T follicular helper cell (primary cell): ENCODE data around the gene MYB.

Source experiments
- DNase-seq: peaks from one replicate; pipeline ENCODE4 v3.0.0-alpha.2; 2020; ENCODE audit warnings: low read depth

MYB gene

DNA sequence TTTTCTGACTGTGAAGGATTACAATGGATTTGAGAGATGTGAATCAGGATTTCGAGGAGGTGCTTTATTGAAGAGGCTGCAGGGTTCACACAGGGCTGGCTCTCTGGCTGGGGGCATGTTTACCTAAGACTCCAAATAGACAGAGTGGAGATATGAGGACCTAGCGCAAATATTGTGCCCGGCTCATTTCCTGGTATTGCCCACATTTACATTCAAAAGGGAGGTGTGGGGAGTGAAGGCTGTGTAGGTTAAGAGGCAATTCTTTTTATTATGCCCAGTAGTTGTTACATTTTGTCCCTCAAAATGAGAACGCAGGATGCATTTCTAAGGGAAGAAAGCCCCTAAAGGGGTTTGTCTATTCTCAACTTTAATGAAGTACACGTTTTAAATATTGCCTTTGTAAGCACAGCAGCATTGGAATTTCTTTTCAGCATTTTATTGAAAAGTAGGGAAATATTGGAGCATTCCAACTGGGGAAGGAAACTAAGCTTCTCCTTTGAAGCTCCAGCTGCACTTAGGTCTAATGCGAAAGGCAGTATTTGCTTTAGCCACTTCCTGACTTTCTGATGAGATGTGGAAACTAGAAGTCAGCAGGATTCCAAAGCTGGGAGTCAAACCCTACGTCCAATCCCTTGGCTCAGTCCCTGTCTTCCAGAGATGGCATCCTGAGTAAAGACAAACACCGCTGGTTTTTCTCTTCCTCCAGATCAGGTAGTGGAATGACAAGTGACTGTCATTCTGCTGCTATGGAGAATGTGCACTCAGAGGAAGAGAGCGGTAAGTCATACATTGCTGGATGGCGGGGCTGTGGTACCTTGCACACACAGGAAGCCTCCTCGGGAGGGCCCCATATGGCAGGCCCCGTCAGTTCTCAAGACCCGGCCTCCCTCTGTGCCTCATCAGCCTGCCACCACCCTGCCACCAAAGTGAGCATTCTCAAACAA is 70.7 kb downstream of the MYB start:
- DNase-seq: no peak

DNA sequence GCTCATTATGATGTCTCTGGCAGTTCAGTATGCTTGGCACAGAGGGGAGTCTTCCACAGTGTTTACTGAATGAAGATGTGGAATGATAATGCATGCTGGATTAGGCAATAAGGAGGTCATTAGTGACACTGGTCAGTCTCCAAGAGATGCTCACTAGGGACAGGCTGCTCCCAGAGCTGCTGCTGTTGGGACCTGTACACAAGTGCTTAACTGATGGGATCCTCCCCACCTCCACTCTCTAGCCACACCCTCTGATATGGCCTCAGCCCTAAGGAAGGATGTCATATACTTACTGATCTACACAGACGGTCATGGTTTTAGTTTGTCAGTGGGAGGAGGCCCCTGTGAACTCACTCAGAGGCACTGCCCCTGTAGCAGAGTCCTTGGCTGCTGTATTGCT is 73.4 kb downstream of the MYB start:
- no peak for DNase-seq

DNA sequence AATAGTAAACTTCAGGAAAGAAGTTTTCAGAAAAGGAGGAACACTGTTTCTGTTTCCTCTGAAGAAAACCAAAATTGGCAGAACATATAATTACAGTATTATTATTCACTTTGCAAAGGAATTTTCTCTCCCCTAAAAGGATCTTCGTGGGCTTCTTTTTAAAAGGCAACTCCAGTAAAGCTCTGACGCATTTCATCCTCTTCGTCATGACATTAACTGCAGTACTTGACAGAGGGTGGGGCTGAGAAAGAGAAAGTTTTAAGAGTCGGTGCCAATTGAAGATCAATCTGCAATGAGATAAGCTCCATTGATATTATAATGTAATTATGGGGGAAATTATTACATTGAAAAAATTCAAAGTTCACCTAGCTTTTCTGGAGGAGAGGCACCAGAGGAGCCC is 75.8 kb downstream of the MYB start:
- no peak for DNase-seq

DNA sequence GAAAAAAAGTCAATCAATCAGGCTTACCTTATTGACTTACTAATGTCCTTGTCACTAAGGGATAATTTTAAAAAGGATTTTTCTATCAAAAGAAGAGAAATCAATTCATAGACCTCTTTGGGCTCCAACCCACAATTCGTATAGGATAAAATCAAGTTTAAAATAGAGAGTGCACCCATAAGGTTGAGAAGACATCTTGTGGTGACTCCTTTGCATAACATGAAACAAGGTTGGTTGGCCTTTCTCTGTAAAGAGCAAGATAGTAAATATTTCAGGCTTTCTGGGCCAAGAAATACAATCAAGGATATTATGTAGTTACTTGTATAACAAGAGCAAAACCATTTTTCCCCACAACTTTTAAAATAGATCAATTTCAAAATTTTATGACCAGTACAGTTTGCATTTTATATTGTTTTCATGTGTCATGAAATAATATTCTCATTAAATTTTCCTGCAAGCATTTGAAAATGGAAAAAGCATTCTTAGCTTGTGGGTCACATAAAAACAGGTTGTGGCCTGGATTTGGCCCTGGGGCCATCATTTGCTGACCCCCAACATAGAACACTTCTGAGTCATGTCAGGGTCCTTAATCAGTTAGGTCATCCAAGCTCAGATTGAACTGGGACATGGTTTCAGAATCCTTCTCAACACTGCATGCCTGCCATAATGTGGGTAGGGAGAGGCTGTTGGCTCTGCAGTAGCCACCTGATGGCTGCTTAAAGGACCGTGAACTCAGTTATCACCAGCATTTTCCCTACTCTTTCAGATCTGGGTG is 76.7 kb downstream of the MYB start:
- DNase-seq: no peak

DNA sequence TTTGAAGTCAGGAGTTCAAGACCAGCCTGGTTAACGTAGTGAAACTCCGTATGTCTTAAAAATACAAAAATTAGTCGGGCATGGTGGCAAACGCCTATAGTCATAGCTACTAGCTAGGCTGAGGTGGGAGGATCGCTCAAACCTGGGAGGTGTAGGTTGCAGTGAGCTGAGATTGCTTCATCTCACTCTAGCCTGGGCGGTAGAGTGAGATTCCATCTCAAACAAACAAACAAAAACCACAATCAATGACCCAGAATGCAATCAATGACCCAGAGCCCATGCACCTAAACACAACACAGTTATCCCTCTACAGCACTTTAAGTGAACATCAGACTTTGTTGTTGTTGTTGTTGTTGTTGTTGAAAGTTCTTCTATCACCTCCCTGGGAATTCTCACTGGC is 77.9 kb downstream of the MYB start:
- DNase-seq: no peak

DNA sequence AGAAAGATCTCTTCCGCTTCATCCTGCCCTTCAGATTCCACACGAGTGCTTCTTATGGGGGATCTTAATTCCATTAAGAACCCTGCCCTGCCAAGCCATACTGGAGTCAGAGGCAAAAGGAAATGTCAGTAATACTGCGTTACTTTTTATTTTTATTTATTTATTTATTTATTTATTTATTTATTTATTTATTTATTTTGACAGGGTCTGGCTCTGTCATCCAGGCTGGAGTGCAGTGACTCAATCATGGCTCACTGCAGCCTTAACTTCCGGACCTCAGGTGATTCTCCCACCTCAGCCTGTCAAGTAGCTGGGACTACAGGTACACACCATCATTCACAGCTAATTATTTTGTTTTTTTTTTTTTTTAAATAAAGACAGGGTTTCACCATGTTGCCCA is 79.5 kb downstream of the MYB start:
- DNase-seq: no peak

DNA sequence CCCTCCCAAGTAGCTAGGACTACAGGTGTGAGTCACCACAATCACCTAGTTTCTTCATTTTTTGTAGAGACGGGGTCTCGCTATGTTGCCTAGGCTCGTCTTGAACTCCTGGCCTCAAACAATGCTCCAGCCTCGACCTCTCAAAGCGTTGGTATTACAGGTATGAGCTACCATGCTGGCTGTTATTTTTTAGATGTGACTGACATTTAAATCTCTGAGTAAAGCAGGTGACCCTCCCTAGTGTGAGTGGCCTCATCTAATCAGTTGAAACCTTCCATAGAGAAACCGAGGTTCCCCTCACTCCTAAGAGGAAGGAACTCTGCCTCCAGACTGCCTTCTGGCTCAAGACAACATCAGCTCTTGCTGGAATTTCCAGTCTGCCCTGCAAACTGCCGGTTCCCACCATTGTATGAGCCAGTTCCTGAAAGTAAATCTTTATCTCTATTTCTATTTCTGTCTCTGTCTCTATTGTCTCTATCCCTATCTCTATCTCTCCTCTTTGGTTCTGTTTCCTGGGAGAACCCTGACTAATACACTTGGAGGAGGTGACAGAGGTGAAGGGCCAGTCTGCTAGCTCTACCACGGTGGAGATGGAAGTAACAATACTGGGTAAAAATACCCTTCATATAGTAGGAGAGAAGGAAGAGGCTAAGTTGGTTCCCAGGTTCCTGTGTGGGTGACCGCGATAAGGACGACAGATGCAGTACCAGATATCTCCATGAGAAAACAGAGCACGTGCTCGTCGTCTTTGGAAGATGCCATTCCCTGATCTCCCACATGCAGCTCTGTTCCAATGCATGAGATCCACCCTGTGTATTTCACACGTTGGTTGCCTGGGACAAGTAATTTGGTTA is 81.0 kb downstream of the MYB start:
- no peak for DNase-seq

DNA sequence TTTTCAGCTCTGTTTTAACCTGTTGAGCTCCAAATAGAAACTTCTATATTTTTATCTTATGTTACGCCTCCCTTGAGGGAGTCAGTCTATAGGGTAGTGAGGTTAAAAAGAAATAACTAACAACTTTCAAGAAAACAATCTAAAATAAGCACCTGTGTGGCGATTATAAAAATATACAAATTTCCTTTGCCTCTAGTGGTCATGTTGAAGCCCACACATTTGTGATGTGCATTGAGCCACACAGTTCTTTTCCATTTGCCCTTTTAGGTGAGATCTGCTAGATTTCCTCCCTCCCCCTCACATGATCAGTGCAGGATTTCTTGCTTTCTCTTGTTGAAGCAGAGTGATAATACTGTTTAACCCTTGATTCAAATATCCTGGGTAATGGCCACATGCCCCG is 84.2 kb downstream of the MYB start:
- no peak for DNase-seq

DNA sequence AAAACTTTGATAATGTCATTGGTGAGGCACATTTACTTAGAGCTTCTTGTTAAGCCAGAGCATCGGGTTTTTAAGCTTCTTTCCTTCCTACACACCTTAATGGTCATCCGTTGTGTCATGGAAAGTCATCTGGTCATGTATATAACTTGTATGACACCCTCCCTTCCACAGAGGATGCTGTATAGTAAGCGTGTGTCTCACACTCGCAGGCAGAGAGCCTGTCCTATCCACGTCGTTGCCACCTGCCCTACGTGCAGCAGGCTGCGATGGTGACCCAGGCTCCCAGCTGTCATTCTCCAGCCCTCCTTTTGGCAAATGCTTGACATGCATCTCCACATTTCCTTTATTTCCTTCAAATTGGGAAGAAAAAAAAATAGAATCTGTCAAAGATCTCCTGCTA is 85.6 kb downstream of the MYB start:
- DNase-seq: no peak

DNA sequence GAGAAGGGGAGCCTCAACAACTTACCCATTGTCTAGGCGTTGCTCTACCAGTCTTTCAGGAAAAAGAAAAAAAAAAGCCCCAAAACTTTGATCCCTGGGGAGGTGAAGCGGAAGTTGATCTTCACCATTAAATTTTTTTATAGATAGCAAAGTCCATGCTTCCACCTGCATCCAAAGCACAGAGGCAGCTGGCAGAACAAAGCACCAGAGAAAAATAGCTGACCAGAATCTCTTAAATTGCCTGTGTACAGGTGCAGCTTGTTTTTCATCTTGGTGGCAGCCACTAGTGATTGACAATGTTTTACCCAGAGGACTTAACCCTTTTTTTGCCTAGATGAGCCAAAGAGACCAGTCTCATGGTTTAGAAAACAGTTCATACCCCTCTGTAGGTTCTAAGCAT is 86.0 kb downstream of the MYB start:
- no peak for DNase-seq

DNA sequence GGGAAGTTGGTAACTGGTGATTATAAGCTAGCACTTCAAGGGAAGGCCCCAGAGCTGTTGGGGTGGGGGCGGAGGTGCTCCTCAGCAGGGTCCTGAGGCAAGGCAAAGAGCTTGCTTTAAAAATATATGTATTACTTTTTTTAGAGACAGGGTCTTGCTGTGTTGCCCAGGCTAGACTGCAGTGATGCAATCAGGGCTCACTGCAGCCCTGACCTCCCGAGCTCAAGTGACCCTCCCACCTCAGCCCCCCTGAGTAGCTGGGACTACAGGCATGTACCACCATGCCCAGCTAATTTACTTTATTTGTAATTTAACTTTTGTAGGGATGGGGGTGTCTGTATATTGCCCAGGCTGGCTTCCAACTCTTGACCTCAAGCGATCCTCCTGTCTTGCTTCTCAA is 87.2 kb downstream of the MYB start:
- DNase-seq: no peak

DNA sequence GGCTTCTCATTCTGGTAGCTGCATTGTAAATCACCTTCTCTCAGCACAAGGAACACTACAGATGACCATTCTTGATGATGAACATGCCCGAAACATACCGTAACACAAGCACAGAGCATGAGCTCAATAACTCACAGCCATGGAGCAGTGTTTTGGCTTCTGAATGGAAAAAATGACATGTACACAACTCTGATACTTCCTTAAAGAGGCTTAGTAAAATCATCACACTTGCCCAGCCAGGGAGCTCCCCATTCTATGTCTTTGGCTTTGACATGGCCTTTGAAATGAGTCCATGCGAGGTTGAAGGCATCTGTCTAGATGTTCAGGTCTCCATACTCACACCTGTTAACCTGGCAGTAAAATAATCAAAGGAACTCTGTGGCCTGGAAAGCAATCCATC is 87.6 kb downstream of the MYB start:
- no peak for DNase-seq
